ENCODE results near the gene EGFLAM. TPM values are rescaled to one million over a fixed set of nuclear protein-coding genes. Genes with fewer than 3 reads are reported as not detected.

Gene EGFLAM
- 1.2 TPM in 2 replicates for total RNA-seq

GRCh38 chr5:38258319-38259061 lies at the start of gene EGFLAM:
TSS of gene EGFLAM (plus strand) at chr5:38258559. CDS start at chr5:38258755, 196 bp downstream.

Measured in bronchus fibroblast of lung (primary cell).